HG03060 (cell line): Measurements from ENCODE around the gene MGLL.

Source experiments
- ATAC-seq: cut with Tn5 transposase; IDR thresholded peaks from one replicate; pipeline ENCODE4 v1.9.1; 2021; ENCODE audit warnings: low read depth, moderate number of reproducible peaks; ENCODE audit not compliant: unreplicated experiment

MGLL gene

GRCh38 chr3:127835993-127836882 is 13.9 kb upstream of the MGLL start:
- ATAC-seq: peak; percentile 45

GRCh38 chr3:127834771-127835170 is 12.5 kb upstream of the MGLL start:
- no peak for ATAC-seq

GRCh38 chr3:127833281-127834032 is 11.1 kb upstream of the MGLL start:
- ATAC-seq: no peak

- no peak for ATAC-seq
These were observed 9.4 kb upstream of the MGLL start for GRCh38 chr3:127831723-127832172.

- ATAC-seq: no peak
These were observed 7.2 kb upstream of the MGLL start for GRCh38 chr3:127829537-127829936.

GRCh38 chr3:127827808-127828207 is 5.5 kb upstream of the MGLL start:
- no peak for ATAC-seq

GRCh38 chr3:127825756-127826155 is 3.4 kb upstream of the MGLL start:
- ATAC-seq: no peak

- ATAC-seq: no peak
These were observed 2.0 kb upstream of the MGLL start for GRCh38 chr3:127824151-127824825.

GRCh38 chr3:127823426-127823857 is 1.1 kb upstream of the MGLL start:
- ATAC-seq: no peak

- ATAC-seq: no peak
These were observed 539 bp upstream of the MGLL start for GRCh38 chr3:127822682-127823425.

- no peak for ATAC-seq
These were observed 921 bp downstream of the MGLL start for GRCh38 chr3:127821394-127821793.

- no peak for ATAC-seq
These were observed 1.4 kb downstream of the MGLL start for GRCh38 chr3:127820826-127821313.

- ATAC-seq: no peak
These were observed 2.0 kb downstream of the MGLL start for GRCh38 chr3:127820221-127820825.

GRCh38 chr3:127819656-127820055 is 2.7 kb downstream of the MGLL start:
- ATAC-seq: no peak

GRCh38 chr3:127819086-127819485 is 3.2 kb downstream of the MGLL start:
- no peak for ATAC-seq

- ATAC-seq: no peak
These were observed 4.9 kb downstream of the MGLL start for GRCh38 chr3:127817406-127817841.

GRCh38 chr3:127816783-127817405 is 5.4 kb downstream of the MGLL start:
- no peak for ATAC-seq

GRCh38 chr3:127815641-127816605 is 6.4 kb downstream of the MGLL start:
- ATAC-seq: no peak
